SK-N-MC (cell line): ENCODE measurements around the gene XPC.

ENCODE experiments used
- EZH2 ChIP-seq: fragments of 200-600 bp; sonication (generic); IDR thresholded peaks from one replicate; pipeline ENCODE4 v1.6.1; 2017; ENCODE audit warnings: antibody characterized with exemption
- POLR2AphosphoS5 ChIP-seq: IDR thresholded peaks from 2 replicates; pipeline ENCODE4 v1.6.1; 2012; ENCODE audit warnings: mild to moderate bottlenecking, low read depth, low read length, borderline replicate concordance

- TF ChIP-seq EZH2, result no peak
- no peak for TF ChIP-seq POLR2AphosphoS5
Observed at GRCh38 chr3:14212032-14212431, 33.6 kb upstream of the XPC start.
